CD4-positive, alpha-beta T cell (primary cell): Measurements from ENCODE around the gene KLF5. TPM values are rescaled to one million over a fixed set of nuclear protein-coding genes. Genes with fewer than 3 reads are reported as not detected.

Experiments
- ATAC-seq: fragments of 200-7000 bp; cut with Tn5 transposase; one replicate; pipeline ENCODE4 v1.10.0; 2022; ENCODE audit warnings: mild to moderate bottlenecking; ENCODE audit not compliant: poor library complexity
- CTCF ChIA-PET: fragments of 350-600 bp; sonication (Branson Sonifier 250); formaldehyde crosslinking; loops from one replicate; lab custom pipeline; 2021; ENCODE audit warnings: antibody characterized with exemption, inconsistent platforms; lab: Charles Lee
- POLR2A ChIA-PET: fragments of 350-600 bp; sonication (Branson Sonifier 250); formaldehyde crosslinking; loops from one replicate; lab custom pipeline; 2021; ENCODE audit warnings: antibody characterized with exemption, inconsistent platforms; lab: Charles Lee
- DNase-seq, 14 experiments: peaks; one replicate each; pipeline ENCODE4 v3.0.0-alpha.2; 2013 to 2020; ENCODE audit warnings: mixed read lengths in 2 of 14
- H3K27ac ChIP-seq, 2 donors: one replicate each; pipeline versions ENCODE4 v1.5.1 to v1.7.0; 2013; ENCODE audit warnings: low read length in 2 of 2, low read depth in 1 of 2, mild to moderate bottlenecking in 1 of 2
- H3K27me3 ChIP-seq, 2 experiments: 1 replicate in 1 of 2; 2 replicates in 1 of 2; pipeline versions ENCODE4 v1.6.1 to v1.7.0; 2013; ENCODE audit warnings: low read length in 2 of 2, control low read depth in 1 of 2, mild to moderate bottlenecking in 1 of 2, moderate library complexity in 1 of 2; ENCODE audit not compliant: insufficient read depth in 2 of 2, control insufficient read depth in 1 of 2
- H3K36me3 ChIP-seq: one replicate; pipeline ENCODE4 v1.6.1; 2013; ENCODE audit warnings: low read length, control low read depth; ENCODE audit not compliant: insufficient read depth
- H3K4me1 ChIP-seq: one replicate; pipeline ENCODE4 v1.6.1; 2013; ENCODE audit warnings: low read length, control low read depth; ENCODE audit not compliant: insufficient read depth
- H3K4me3 ChIP-seq: one replicate; pipeline ENCODE4 v1.5.1; 2013; ENCODE audit warnings: mild to moderate bottlenecking, low read length, moderate library complexity
- H3K9me3 ChIP-seq, 2 experiments: 1 replicate in 1 of 2; 2 replicates in 1 of 2; pipeline versions ENCODE4 v1.6.1 to v1.7.0; 2013; ENCODE audit warnings: low read length in 2 of 2, mild to moderate bottlenecking in 2 of 2, control low read depth in 1 of 2, moderate library complexity in 1 of 2; ENCODE audit not compliant: control insufficient read depth in 1 of 2, insufficient read depth in 1 of 2
- H3K27ac Mint-ChIP-seq: one replicate; pipeline ENCODE4 v1.8.0; 2020; ENCODE audit warnings: mixed read lengths
- H3K27me3 Mint-ChIP-seq: one replicate; pipeline ENCODE4 v1.8.0; 2021; ENCODE audit warnings: mixed read lengths
- H3K36me3 Mint-ChIP-seq: one replicate; pipeline ENCODE4 v1.8.0; 2021; ENCODE audit warnings: low read depth, mixed read lengths
- H3K4me1 Mint-ChIP-seq: one replicate; pipeline ENCODE4 v1.8.0; 2021; ENCODE audit warnings: low read depth, mixed read lengths
- H3K4me3 Mint-ChIP-seq: one replicate; pipeline ENCODE4 v1.8.0; 2020; ENCODE audit warnings: mild to moderate bottlenecking, mixed read lengths
- H3K9me3 Mint-ChIP-seq: one replicate; pipeline ENCODE4 v1.8.0; 2020; ENCODE audit warnings: mixed read lengths
- CTCF ChIP-seq: fragments of 200-600 bp; IDR thresholded peaks from one replicate; pipeline ENCODE4 v1.8.0; 2022; ENCODE audit warnings: antibody characterized with exemption, mild to moderate bottlenecking
- intact Hi-C, 2 experiments: fragments of 100-400 bp; cut with DNase I in 1 of 2; cut with micrococcal nuclease in 1 of 2; formaldehyde crosslinking; loops; one replicate each; pipeline versions ENCODE4 v1.15.1 to v1.9.0; 2023 to 2025; cut with DNase I, micrococcal nuclease
- total RNA-seq, 174 experiments: library from RNA in 2 of 174; stranded (reverse) in 2 of 174; gene quantifications; one replicate each; pipeline ENCODE4 v1.2.3 and lab custom pipeline; 2021 to 2026

Gene KLF5
- total RNA-seq, 2 experiments from 2014 or later, result 10.8 to 12.3 TPM

- intact Hi-C loops, result no loop called here
- DNase-seq (no peak), ATAC-seq (no peak)
- Histone ChIP-seq H3K27ac (no peak overlapping the region), H3K4me3 (no peak overlapping the region), H3K9me3 (no peaks in the 10 kb centered on the region), H3K27me3 (no peaks in the 10 kb centered on the region), H3K36me3 (no peaks in the 10 kb centered on the region), H3K4me1 (no peaks in the 10 kb centered on the region)
- H3K36me3 Mint-ChIP-seq, result no peaks in the 10 kb centered on the region
- TF ChIP-seq CTCF, result no peak
- H3K4me3 Mint-ChIP-seq, result no peak overlapping the region
- H3K4me1 Mint-ChIP-seq, result no peaks in the 10 kb centered on the region
- H3K27ac Mint-ChIP-seq, result no peak overlapping the region
- CTCF ChIA-PET, result no interaction called here
- POLR2A ChIA-PET, result interaction anchor here (0.6 kb wide), 1 partner anchor 55 kb away, joined by 5 read pairs; no protein-coding TSS in a partner anchor
- H3K27me3 Mint-ChIP-seq, result peaks cover 5% of the 10 kb centered on the region
- H3K9me3 Mint-ChIP-seq, result peaks cover 2% of the 10 kb centered on the region
These were observed 16.1 kb downstream of the KLF5 start for GRCh38 chr13:73074926-73075325.

- no peak for TF ChIP-seq CTCF
- Histone ChIP-seq H3K27me3 (no peaks in the 10 kb centered on the region), H3K4me3 (no peak overlapping the region), H3K36me3 (no peaks in the 10 kb centered on the region), H3K4me1 (no peaks in the 10 kb centered on the region), H3K9me3 (no peaks in the 10 kb centered on the region), H3K27ac (no peak overlapping the region)
- no peaks in the 10 kb centered on the region for H3K4me1 Mint-ChIP-seq
- H3K36me3 Mint-ChIP-seq, result no peaks in the 10 kb centered on the region
- H3K27me3 Mint-ChIP-seq, result peaks cover 5% of the 10 kb centered on the region
- DNase-seq (no peak), ATAC-seq (no peak)
- H3K9me3 Mint-ChIP-seq, result peaks cover 2% of the 10 kb centered on the region
- ChIA-PET POLR2A (interaction anchor here (0.6 kb wide), 1 partner anchor 54 kb away, joined by 5 read pairs; no protein-coding TSS in a partner anchor), CTCF (no interaction called here)
- intact Hi-C loops, result no loop called here
- no peak overlapping the region for H3K27ac Mint-ChIP-seq
- H3K4me3 Mint-ChIP-seq, result no peak overlapping the region
These were observed 16.7 kb downstream of the KLF5 start for GRCh38 chr13:73075546-73075945.

GRCh38 chr13:73075954-73076353 lies 17.1 kb downstream of the KLF5 start:
- H3K9me3 ChIP-seq, result no peaks in the 10 kb centered on the region
- H3K9me3 Mint-ChIP-seq, result peaks cover 2% of the 10 kb centered on the region
- H3K27me3 Mint-ChIP-seq, result peaks cover 5% of the 10 kb centered on the region
- no peak overlapping the region for H3K27ac Mint-ChIP-seq
- intact Hi-C loops, result no loop called here
- TF ChIP-seq CTCF, result no peak
- DNase-seq (no peak), ATAC-seq (no peak)
- H3K4me3 Mint-ChIP-seq, result no peak overlapping the region
- ChIA-PET POLR2A (no interaction called here), CTCF (no interaction called here)
- H3K4me1 ChIP-seq, result no peaks in the 10 kb centered on the region
- no peaks in the 10 kb centered on the region for H3K36me3 ChIP-seq
- no peak overlapping the region for H3K4me3 ChIP-seq
- H3K27ac ChIP-seq, result no peak overlapping the region
- H3K4me1 Mint-ChIP-seq, result no peaks in the 10 kb centered on the region
- no peaks in the 10 kb centered on the region for H3K36me3 Mint-ChIP-seq
- H3K27me3 ChIP-seq, result no peaks in the 10 kb centered on the region
